GM23248 (cell line): ENCODE data around the gene EFNA1. TPM values are rescaled to one million over a fixed set of nuclear protein-coding genes. Genes with fewer than 3 reads are reported as not detected.

Source experiments
- DNase-seq: peaks from one replicate; pipeline ENCODE4 v3.0.0-alpha.2; 2015
- H2AFZ ChIP-seq: fragments of 200-600 bp; sonication (generic); 2 replicates; pipeline ENCODE4 v1.6.1; 2016; ENCODE audit warnings: antibody characterized with exemption
- H3F3A ChIP-seq: fragments of 200-600 bp; sonication (generic); 2 replicates; pipeline ENCODE4 v1.6.1; 2016; ENCODE audit warnings: mild to moderate bottlenecking, antibody characterized with exemption, mixed run types; ENCODE audit not compliant: insufficient read depth
- H3K27ac ChIP-seq: fragments of 200-600 bp; sonication (generic); 2 replicates; pipeline ENCODE4 v1.5.1; 2016; ENCODE audit warnings: mild to moderate bottlenecking
- H3K27me3 ChIP-seq: fragments of 200-600 bp; sonication (generic); replicated peaks from 2 replicates; pipeline ENCODE4 v1.6.1; 2016; ENCODE audit warnings: mild to moderate bottlenecking; ENCODE audit not compliant: insufficient read depth
- H3K36me3 ChIP-seq: fragments of 200-600 bp; sonication (generic); 2 replicates; pipeline ENCODE4 v1.6.1; 2016; ENCODE audit warnings: low read depth, mild to moderate bottlenecking
- H3K4me1 ChIP-seq: fragments of 200-600 bp; sonication (generic); 2 replicates; pipeline ENCODE4 v1.6.1; 2016; ENCODE audit warnings: mild to moderate bottlenecking; ENCODE audit not compliant: insufficient read depth
- H3K4me2 ChIP-seq: fragments of 200-600 bp; sonication (generic); one replicate; pipeline ENCODE4 v1.6.1; 2016; ENCODE audit warnings: mild to moderate bottlenecking; ENCODE audit not compliant: unreplicated experiment
- H3K4me3 ChIP-seq: fragments of 200-600 bp; sonication (generic); 2 replicates; pipeline ENCODE4 v1.5.1; 2016; ENCODE audit warnings: mild to moderate bottlenecking
- H3K79me2 ChIP-seq: fragments of 200-600 bp; sonication (generic); 2 replicates; pipeline ENCODE4 v1.6.1; 2016; ENCODE audit warnings: mild to moderate bottlenecking; ENCODE audit not compliant: insufficient read depth
- H3K9ac ChIP-seq: fragments of 200-600 bp; sonication (generic); 2 replicates; pipeline ENCODE4 v1.6.1; 2016; ENCODE audit warnings: mild to moderate bottlenecking
- H3K9me2 ChIP-seq: fragments of 200-600 bp; sonication (generic); 2 replicates; pipeline ENCODE4 v1.6.1; 2016; ENCODE audit warnings: mixed run types, mild to moderate bottlenecking, moderate library complexity; ENCODE audit not compliant: insufficient read depth
- H3K9me3 ChIP-seq: fragments of 200-600 bp; sonication (generic); one replicate; pipeline ENCODE4 v1.6.1; 2017; ENCODE audit warnings: low read depth
- H4K20me1 ChIP-seq: fragments of 200-600 bp; sonication (generic); 2 replicates; pipeline ENCODE4 v1.6.0; 2016; ENCODE audit not compliant: insufficient read depth
- EZH2 ChIP-seq: fragments of 200-600 bp; sonication (generic); IDR thresholded peaks from 2 replicates; pipeline ENCODE4 v1.6.1; 2018; ENCODE audit warnings: antibody characterized with exemption, mild to moderate bottlenecking; ENCODE audit not compliant: insufficient read depth, poor library complexity, severe bottlenecking
- EZH2phosphoT487 ChIP-seq: fragments of 200-600 bp; sonication (generic); IDR thresholded peaks from 2 replicates; pipeline ENCODE4 v1.6.1; 2018; ENCODE audit warnings: antibody characterized with exemption, moderate library complexity, mild to moderate bottlenecking, low read depth; ENCODE audit not compliant: insufficient read depth
- WGBS, 2 experiments: methylation state at CpG; one replicate each; pipeline ENCODE4 v1.1.6; 2015 to 2017; ENCODE audit warnings: low lambda C conversion rate in 2 of 2, low coverage in 1 of 2; ENCODE audit errors: missing lambda C conversion rate in 2 of 2; 5-methylcytosine and 5-hydroxymethylcytosine counted together
- in situ Hi-C: fragments of 300-500 bp; cut with MboI; formaldehyde crosslinking; loops from 2 replicates; pipeline ENCODE4 v1.15.0; 2020
- polyA plus RNA-seq: library from polyadenylated mRNA; unstranded; fragments of >200 nt; fragmentation: Nextera tagmentation; extraction: Ambion mirVana; gene quantifications from 2 replicates; pipeline ENCODE4 v1.2.1, GENCODE V29; 2016
- total RNA-seq: library from RNA; depleted of rRNA; stranded (reverse); fragments of >200 nt; shearing (Covaris generic); gene quantifications from 2 replicates; pipeline ENCODE4 v1.2.3, GENCODE V29; 2014

Gene EFNA1
- total and polyA plus RNA-seq, 2 experiments from 2014 or later: not detected

GRCh38 chr1:155169541-155169940 is 41.9 kb downstream of the EFNA1 start:
- H3F3A ChIP-seq: peaks cover 17% of the 10 kb centered on the region
- H3K9me3 ChIP-seq: no peaks in the 10 kb centered on the region
- no peak overlapping the region for H3K27ac ChIP-seq
- 40 to 42% methylated on average over 5 of the region's 5 CpGs for WGBS, 2 experiments
- no peak overlapping the region for H2AFZ ChIP-seq
- no peaks in the 10 kb centered on the region for H3K9me2 ChIP-seq
- TF ChIP-seq EZH2phosphoT487 (no peak), EZH2 (no peak)
- in situ Hi-C loops: loop anchor here (5.0 kb wide), 1 partner anchor 77 kb away; no protein-coding TSS in a partner anchor
- no peaks in the 10 kb centered on the region for H4K20me1 ChIP-seq
- H3K4me1 ChIP-seq: peaks cover 11% of the 10 kb centered on the region
- H3K36me3 ChIP-seq: peaks cover 6% of the 10 kb centered on the region; the same call in 1 of the 2 replicates
- H3K9ac ChIP-seq: no peak overlapping the region
- no peaks in the 10 kb centered on the region for H3K27me3 ChIP-seq
- no peak overlapping the region for H3K4me3 ChIP-seq
- no peak overlapping the region for H3K4me2 ChIP-seq
- no peak for DNase-seq
- peaks cover 32% of the 10 kb centered on the region for H3K79me2 ChIP-seq

GRCh38 chr1:155170101-155170785 is 42.6 kb downstream of the EFNA1 start:
- Histone ChIP-seq H3K4me1 (peaks cover 11% of the 10 kb centered on the region), H3F3A (peaks cover 17% of the 10 kb centered on the region), H3K36me3 (peaks cover 6% of the 10 kb centered on the region; the same call in 1 of the 2 replicates), H3K27me3 (no peaks in the 10 kb centered on the region), H2AFZ (no peak overlapping the region), H3K4me2 (no peak overlapping the region), H4K20me1 (no peaks in the 10 kb centered on the region), H3K27ac (no peak overlapping the region), H3K9me3 (no peaks in the 10 kb centered on the region), H3K79me2 (peaks cover 32% of the 10 kb centered on the region), H3K9ac (no peak overlapping the region), H3K4me3 (no peak overlapping the region), H3K9me2 (no peaks in the 10 kb centered on the region)
- TF ChIP-seq EZH2phosphoT487: no peak
- no peak for TF ChIP-seq EZH2
- DNase-seq: no peak
- 78 to 100% methylated on average over 1 to 2 of the region's 2 CpGs for WGBS, 2 experiments
- in situ Hi-C loops: no loop called here

GRCh38 chr1:155170806-155171205 is 43.1 kb downstream of the EFNA1 start:
- H2AFZ ChIP-seq: no peak overlapping the region
- H3K4me2 ChIP-seq: no peak overlapping the region
- H3K27ac ChIP-seq: no peak overlapping the region
- TF ChIP-seq EZH2phosphoT487 (no peak), EZH2 (no peak)
- H3K4me3 ChIP-seq: no peak overlapping the region
- no peak for DNase-seq
- peaks cover 32% of the 10 kb centered on the region for H3K79me2 ChIP-seq
- in situ Hi-C loops: no loop called here
- H4K20me1 ChIP-seq: no peaks in the 10 kb centered on the region
- H3K36me3 ChIP-seq: peaks cover 6% of the 10 kb centered on the region; the same call in 1 of the 2 replicates
- peaks cover 17% of the 10 kb centered on the region for H3F3A ChIP-seq
- H3K9ac ChIP-seq: no peak overlapping the region
- no peaks in the 10 kb centered on the region for H3K9me3 ChIP-seq
- H3K4me1 ChIP-seq: peaks cover 11% of the 10 kb centered on the region
- no peaks in the 10 kb centered on the region for H3K27me3 ChIP-seq
- H3K9me2 ChIP-seq: no peaks in the 10 kb centered on the region
- WGBS, 2 experiments: 85 to 87% methylated on average over 7 of the region's 7 CpGs

- peaks cover 6% of the 10 kb centered on the region; the same call in 1 of the 2 replicates for H3K36me3 ChIP-seq
- no peaks in the 10 kb centered on the region for H3K9me2 ChIP-seq
- peaks cover 11% of the 10 kb centered on the region for H3K4me1 ChIP-seq
- peak overlapping the region; percentile 97 for H3K4me2 ChIP-seq
- DNase-seq: peak; percentile 13
- peak overlapping the region; percentile 88 for H3K4me3 ChIP-seq
- peak overlapping the region; percentile 90 for H3K27ac ChIP-seq
- peak overlapping the region; percentile 96 for H3K9ac ChIP-seq
- H3K79me2 ChIP-seq: peaks cover 32% of the 10 kb centered on the region
- H4K20me1 ChIP-seq: no peaks in the 10 kb centered on the region
- peaks cover 22% of the 10 kb centered on the region for H3F3A ChIP-seq
- in situ Hi-C loops: no loop called here
- WGBS, 2 experiments: 22 to 32% methylated on average over 8 of the region's 8 CpGs
- peak overlapping the region; percentile 82 for H2AFZ ChIP-seq
- no peaks in the 10 kb centered on the region for H3K9me3 ChIP-seq
- TF ChIP-seq EZH2phosphoT487 (no peak), EZH2 (no peak)
- H3K27me3 ChIP-seq: no peaks in the 10 kb centered on the region
Measured at GRCh38 chr1:155171836-155172731, 44.4 kb downstream of the EFNA1 start.
